Neuronal stem cell (in vitro differentiated cells): ENCODE results near the gene SET.

Experiments
- DNase-seq: peaks from one replicate; pipeline ENCODE4 v3.0.0-alpha.2; 2013; ENCODE audit warnings: low spot score
- H2AFZ ChIP-seq: one replicate; pipeline ENCODE4 v1.6.1; 2013; ENCODE audit warnings: mild to moderate bottlenecking, low read length, inconsistent platforms
- H2AK5ac ChIP-seq: 2 replicates; pipeline ENCODE4 v1.6.1; 2013; ENCODE audit warnings: low read depth, mild to moderate bottlenecking, inconsistent platforms, low read length, moderate library complexity, mixed read lengths
- H2BK120ac ChIP-seq: 2 replicates; pipeline ENCODE4 v1.6.1; 2013; ENCODE audit warnings: low read depth, mild to moderate bottlenecking, inconsistent platforms, low read length, moderate library complexity, mixed read lengths
- H2BK12ac ChIP-seq: one replicate; pipeline ENCODE4 v1.6.1; 2013; ENCODE audit warnings: low read length, inconsistent platforms
- H2BK15ac ChIP-seq: 2 replicates; pipeline ENCODE4 v1.6.1; 2013; ENCODE audit warnings: mild to moderate bottlenecking, low read length, inconsistent platforms, mixed read lengths
- H2BK5ac ChIP-seq: one replicate; pipeline ENCODE4 v1.6.1; 2013; ENCODE audit warnings: inconsistent platforms, mild to moderate bottlenecking, low read length, moderate library complexity
- H3K14ac ChIP-seq: one replicate; pipeline ENCODE4 v1.6.1; 2013; ENCODE audit warnings: low read length, inconsistent platforms
- H3K18ac ChIP-seq: 2 replicates; pipeline ENCODE4 v1.6.1; 2013; ENCODE audit warnings: low read length, inconsistent platforms
- H3K23ac ChIP-seq: 2 replicates; pipeline ENCODE4 v1.6.1; 2013; ENCODE audit warnings: low read depth, mild to moderate bottlenecking, mixed read lengths, low read length, inconsistent platforms; ENCODE audit not compliant: poor library complexity
- H3K27ac ChIP-seq: replicated peaks from 3 replicates; pipeline ENCODE4 v1.5.1; 2013; ENCODE audit warnings: low read length, inconsistent platforms
- H3K27me3 ChIP-seq, 3 experiments: 2 replicates each; pipeline ENCODE4 v1.6.1; 2013; ENCODE audit warnings: low read length in 3 of 3, mild to moderate bottlenecking in 2 of 3, inconsistent platforms in 1 of 3, low read depth in 1 of 3, mixed read lengths in 1 of 3, moderate library complexity in 1 of 3; ENCODE audit not compliant: control insufficient read depth in 3 of 3, insufficient read depth in 3 of 3
- H3K36me3 ChIP-seq, 2 donors: replicated peaks in 1 of 2; 2 replicates each; pipeline ENCODE4 v1.6.1; 2013; ENCODE audit warnings: low read length in 2 of 2; ENCODE audit not compliant: control insufficient read depth in 2 of 2, insufficient read depth in 2 of 2
- H3K4ac ChIP-seq: 2 replicates; pipeline ENCODE4 v1.6.1; 2013; ENCODE audit warnings: inconsistent platforms, mild to moderate bottlenecking, low read length, moderate library complexity
- H3K4me1 ChIP-seq, 2 donors: 1 replicate in 1 of 2; 2 replicates in 1 of 2; pipeline ENCODE4 v1.6.1; 2013; ENCODE audit warnings: low read length in 2 of 2, low read depth in 1 of 2; ENCODE audit not compliant: control insufficient read depth in 2 of 2, insufficient read depth in 1 of 2
- H3K4me2 ChIP-seq: one replicate; pipeline ENCODE4 v1.6.1; 2013; ENCODE audit warnings: mild to moderate bottlenecking, low read length, inconsistent platforms; ENCODE audit not compliant: insufficient read depth, poor library complexity, severe bottlenecking
- H3K4me3 ChIP-seq, 2 donors: 2 replicates each; pipeline ENCODE4 v1.5.1; 2013; ENCODE audit warnings: low read length in 2 of 2, mild to moderate bottlenecking in 2 of 2, inconsistent platforms in 1 of 2, moderate library complexity in 1 of 2
- H3K79me1 ChIP-seq: one replicate; pipeline ENCODE4 v1.6.1; 2013; ENCODE audit warnings: low read depth, mild to moderate bottlenecking, inconsistent platforms, low read length, moderate library complexity
- H3K9ac ChIP-seq: one replicate; pipeline ENCODE4 v1.6.1; 2013; ENCODE audit warnings: mild to moderate bottlenecking, low read depth, low read length, inconsistent platforms; ENCODE audit not compliant: poor library complexity
- H3K9me3 ChIP-seq, 2 donors: replicated peaks in 1 of 2; 2 replicates each; pipeline versions ENCODE3 to v1.6.1; 2013; ENCODE audit warnings: low read length in 2 of 2, mild to moderate bottlenecking in 2 of 2, inconsistent platforms in 1 of 2, low read depth in 1 of 2, mixed read lengths in 1 of 2, moderate library complexity in 1 of 2; ENCODE audit not compliant: control insufficient read depth in 2 of 2, insufficient read depth in 1 of 2
- H4K8ac ChIP-seq: one replicate; pipeline ENCODE4 v1.6.1; 2013; ENCODE audit warnings: low read depth, mild to moderate bottlenecking, inconsistent platforms, low read length, moderate library complexity
- H4K91ac ChIP-seq: one replicate; pipeline ENCODE4 v1.6.1; 2013; ENCODE audit warnings: low read length, low read depth, mild to moderate bottlenecking, inconsistent platforms; ENCODE audit not compliant: poor library complexity
- WGBS, 2 donors: extraction: QIAGEN DNeasy Blood & Tissue Kit; methylation state at CpG; one replicate each; pipeline ENCODE4 v1.1.7; 2013; ENCODE audit warnings: missing lambda C conversion rate in 2 of 2, mixed read lengths in 1 of 2; ENCODE audit not compliant: insufficient read length in 2 of 2, insufficient replicate concordance in 1 of 2; ENCODE audit errors: extremely low coverage in 2 of 2; 5-methylcytosine and 5-hydroxymethylcytosine counted together

SET gene

DNA sequence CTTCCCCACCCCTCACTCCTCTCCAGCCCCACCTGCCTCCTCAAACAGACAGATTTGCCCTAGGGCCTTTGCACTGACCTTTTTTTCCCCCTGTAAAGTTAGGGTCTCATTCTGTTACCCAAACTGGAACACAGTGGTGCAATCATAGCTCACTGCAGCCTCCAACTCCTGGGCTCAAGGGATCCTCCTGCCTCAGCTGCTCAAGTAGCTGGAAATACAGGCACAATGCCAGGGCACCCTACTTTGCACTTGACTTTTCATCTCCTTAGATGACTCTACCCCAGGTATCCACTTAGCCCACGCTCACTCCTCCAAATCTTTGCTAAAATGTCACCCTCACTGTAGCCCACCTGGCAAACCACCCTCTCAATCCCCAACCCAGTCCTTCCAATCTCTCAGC, 34.5 kb upstream of the SET start:
- Histone ChIP-seq H3K4me3 (no peak overlapping the region), H3K9ac (peak overlapping the region; percentile 2), H2AK5ac (no peak overlapping the region), H2AFZ (no peak overlapping the region), H4K8ac (no peak overlapping the region), H3K4me1 (peaks cover 0 to 2% of the 10 kb centered on the region in 2 donors), H3K79me1 (no peaks in the 10 kb centered on the region), H4K91ac (no peak overlapping the region), H2BK12ac (no peak overlapping the region), H3K18ac (no peak overlapping the region), H3K27ac (no peak overlapping the region), H3K14ac (no peak overlapping the region), H3K36me3 (peaks cover 6 to 27% of the 10 kb centered on the region in 2 donors), H3K23ac (no peak overlapping the region), H2BK120ac (no peak overlapping the region), H2BK15ac (no peak overlapping the region), H2BK5ac (no peak overlapping the region), H3K4ac (no peak overlapping the region), H3K27me3 (no peaks in the 10 kb centered on the region), H3K4me2 (no peak overlapping the region), H3K9me3 (no peaks in the 10 kb centered on the region)
- WGBS, 2 donors = no CpG with 5 or more reads among the region's 1 CpG
- DNase-seq = no peak

DNA sequence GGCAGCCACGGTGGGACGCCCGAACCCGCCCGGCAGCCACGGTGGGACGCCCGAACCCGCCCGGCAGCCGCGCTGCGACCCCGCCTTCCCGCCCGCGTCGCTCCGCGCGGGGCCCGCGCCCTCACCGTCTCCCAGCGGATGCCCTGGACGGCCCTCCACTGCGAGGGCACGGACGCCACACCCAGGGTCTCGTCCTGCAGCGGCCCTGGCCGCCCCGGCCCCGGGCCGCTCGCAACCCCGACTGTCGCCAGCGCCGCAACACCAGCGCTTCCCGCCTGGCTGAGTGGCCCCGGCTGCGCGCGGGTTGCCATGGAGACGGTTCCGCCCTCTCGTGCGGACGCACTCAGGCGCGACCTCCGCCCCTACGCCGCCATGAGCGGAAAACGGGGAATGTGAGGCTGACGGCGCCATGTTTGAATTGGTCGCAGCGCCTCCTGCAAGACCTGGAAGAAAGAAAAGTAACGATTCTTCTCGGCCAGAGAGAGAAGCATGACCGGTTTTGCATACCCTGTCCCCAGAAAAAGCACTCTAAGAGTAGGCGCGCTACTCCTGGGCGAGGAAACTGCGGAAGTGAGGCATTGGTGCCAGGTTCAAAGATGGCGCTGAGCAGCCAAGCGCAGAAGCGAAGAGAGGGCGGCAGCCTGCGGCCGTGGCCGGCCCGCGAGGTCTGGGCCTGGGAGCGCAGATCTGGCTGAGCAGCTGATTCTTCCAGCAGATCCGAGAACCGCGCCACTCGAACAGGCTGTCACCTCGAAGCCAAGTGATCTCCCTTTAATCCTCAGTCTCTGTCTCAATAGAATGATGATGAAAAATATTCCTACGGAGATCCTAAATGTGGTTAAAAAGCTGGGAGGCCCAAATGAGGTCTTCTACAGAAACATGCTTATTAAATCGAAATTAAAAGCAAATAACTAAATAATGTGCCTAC, 32.3 kb upstream of the SET start, which contains the start of gene DYNC2I2:
DYNC2I2 (minus strand) TSS at position 432 of the 928 bp plus-strand sequence; CDS start at position 311, 121 bp downstream.
- Histone ChIP-seq H3K4me3 (peak within 1 kb of the TSS; percentile 64 to 98), H3K18ac (peak within 1 kb of the TSS; percentile 99), H3K4me1 (peaks cover 0 to 2% of the 10 kb centered on the region in 2 donors), H4K91ac (peak within 1 kb of the TSS; percentile 41), H3K27me3 (no peaks in the 10 kb centered on the region), H3K4ac (no peak within 1 kb of the TSS), H2BK120ac (no peak within 1 kb of the TSS), H3K4me2 (peak within 1 kb of the TSS; percentile 79), H3K9ac (peak within 1 kb of the TSS; percentile 96), H3K36me3 (peaks cover 6 to 27% of the 10 kb centered on the region in 2 donors), H3K23ac (peak within 1 kb of the TSS; percentile 99), H4K8ac (no peak within 1 kb of the TSS), H3K14ac (no peak within 1 kb of the TSS), H2AK5ac (peak within 1 kb of the TSS; percentile 94), H3K79me1 (no peaks in the 10 kb centered on the region), H2BK15ac (peak within 1 kb of the TSS; percentile 67), H2BK5ac (peak within 1 kb of the TSS; percentile 84), H3K9me3 (no peaks in the 10 kb centered on the region), H3K27ac (peak within 1 kb of the TSS; percentile 93), H2BK12ac (no peak within 1 kb of the TSS), H2AFZ (peak within 1 kb of the TSS; percentile 97)
- no CpG with 5 or more reads among the region's 86 CpGs for WGBS, 2 donors
- DNase-seq = peak; percentile 96

GRCh38 chr9:128657344-128657704, 31.7 kb upstream of the SET start:
- no peak overlapping the region for H2BK120ac ChIP-seq
- no peak overlapping the region for H3K9ac ChIP-seq
- no peak overlapping the region for H3K23ac ChIP-seq
- no peak overlapping the region for H2BK12ac ChIP-seq
- no peak overlapping the region for H2BK15ac ChIP-seq
- H3K9me3 ChIP-seq = no peaks in the 10 kb centered on the region
- H3K18ac ChIP-seq = no peak overlapping the region
- DNase-seq = no peak
- no CpG with 5 or more reads among the region's 13 CpGs for WGBS, 2 donors
- peak overlapping the region; percentile 94 for H2AK5ac ChIP-seq
- no peak overlapping the region for H2BK5ac ChIP-seq
- no peak overlapping the region for H4K91ac ChIP-seq
- peak overlapping the region; percentile 93 for H3K27ac ChIP-seq
- no peak overlapping the region for H3K4me2 ChIP-seq
- H3K4me1 ChIP-seq = peaks cover 0 to 2% of the 10 kb centered on the region in 2 donors
- H2AFZ ChIP-seq = peak overlapping the region; percentile 97
- H3K27me3 ChIP-seq = no peaks in the 10 kb centered on the region
- H3K4ac ChIP-seq = no peak overlapping the region
- H3K4me3 ChIP-seq = peak overlapping the region in 1 of 2 donors; percentile 64
- H3K36me3 ChIP-seq = peaks cover 5 to 21% of the 10 kb centered on the region in 2 donors
- no peaks in the 10 kb centered on the region for H3K79me1 ChIP-seq
- no peak overlapping the region for H3K14ac ChIP-seq
- no peak overlapping the region for H4K8ac ChIP-seq

DNA sequence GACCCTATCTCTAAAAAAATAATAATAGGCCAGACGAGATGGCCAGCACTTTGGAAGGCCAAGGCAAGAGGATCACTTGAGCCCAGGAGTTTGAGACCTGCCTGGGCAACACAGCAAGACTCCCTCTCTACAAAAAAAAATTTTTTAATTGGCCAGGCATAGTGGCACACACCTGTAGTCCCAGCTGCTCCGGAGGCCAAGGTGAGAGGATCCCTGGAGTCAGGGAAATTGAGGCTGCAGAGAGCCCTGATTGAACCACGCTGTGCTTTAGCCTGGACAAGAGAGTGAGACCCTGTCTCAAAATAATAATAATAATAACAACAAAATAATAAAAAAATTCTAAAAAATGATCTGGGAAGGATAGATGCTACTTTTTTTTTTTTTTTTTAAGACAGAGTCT, 31.2 kb upstream of the SET start:
- Histone ChIP-seq H3K36me3 (peaks cover 5 to 20% of the 10 kb centered on the region in 2 donors), H3K23ac (no peak overlapping the region), H4K91ac (no peak overlapping the region), H3K27ac (no peak overlapping the region), H3K4ac (no peak overlapping the region), H3K18ac (no peak overlapping the region), H3K27me3 (no peaks in the 10 kb centered on the region), H2BK5ac (no peak overlapping the region), H3K4me3 (no peak overlapping the region), H2BK12ac (no peak overlapping the region), H3K9me3 (no peaks in the 10 kb centered on the region), H3K79me1 (no peaks in the 10 kb centered on the region), H2AFZ (peak overlapping the region; percentile 97), H4K8ac (no peak overlapping the region), H3K4me1 (peaks cover 0 to 2% of the 10 kb centered on the region in 2 donors), H2AK5ac (peak overlapping the region; percentile 94), H2BK120ac (no peak overlapping the region), H3K9ac (no peak overlapping the region), H2BK15ac (no peak overlapping the region), H3K4me2 (no peak overlapping the region), H3K14ac (no peak overlapping the region)
- no peak for DNase-seq
- WGBS, 2 donors = no CpG with 5 or more reads among the region's 3 CpGs
